GM12891 (cell line): ENCODE measurements around the gene SNX32.

Experiments used
- DNase-seq: peaks from one replicate; pipeline ENCODE4 v3.0.0; 2011; ENCODE audit warnings: low spot score; ENCODE audit not compliant: insufficient read length
- FAIRE-seq: peaks from 2 replicates; lab custom pipeline; 2011; peaks lifted over from hg19 to GRCh38; lab: Jason Lieb, UNC
- PAX5 ChIP-seq: IDR thresholded peaks from 2 replicates; pipeline ENCODE4 v1.6.1; 2011; ENCODE audit warnings: low read length, moderate library complexity, mild to moderate bottlenecking; ENCODE audit not compliant: insufficient read depth, severe bottlenecking
- POLR2A ChIP-seq: IDR thresholded peaks from 2 replicates; pipeline ENCODE4 v1.6.1; 2011; ENCODE audit warnings: low read depth, low read length, control low read depth
- POLR2AphosphoS5 ChIP-seq: IDR thresholded peaks from 2 replicates; pipeline ENCODE4 v1.6.1; 2011; ENCODE audit warnings: low read depth, low read length, control low read depth
- POU2F2 ChIP-seq: IDR thresholded peaks from 2 replicates; pipeline ENCODE4 v1.6.1; 2011; ENCODE audit warnings: low read depth, mild to moderate bottlenecking, control low read depth, low read length, moderate library complexity
- SPI1 ChIP-seq: IDR thresholded peaks from 2 replicates; pipeline ENCODE4 v1.6.1; 2011; ENCODE audit warnings: low read depth, low read length, control low read depth
- TAF1 ChIP-seq: IDR thresholded peaks from 2 replicates; pipeline ENCODE4 v1.6.1; 2011; ENCODE audit warnings: low read depth, low read length, control low read depth

The SNX32 gene

DNA sequence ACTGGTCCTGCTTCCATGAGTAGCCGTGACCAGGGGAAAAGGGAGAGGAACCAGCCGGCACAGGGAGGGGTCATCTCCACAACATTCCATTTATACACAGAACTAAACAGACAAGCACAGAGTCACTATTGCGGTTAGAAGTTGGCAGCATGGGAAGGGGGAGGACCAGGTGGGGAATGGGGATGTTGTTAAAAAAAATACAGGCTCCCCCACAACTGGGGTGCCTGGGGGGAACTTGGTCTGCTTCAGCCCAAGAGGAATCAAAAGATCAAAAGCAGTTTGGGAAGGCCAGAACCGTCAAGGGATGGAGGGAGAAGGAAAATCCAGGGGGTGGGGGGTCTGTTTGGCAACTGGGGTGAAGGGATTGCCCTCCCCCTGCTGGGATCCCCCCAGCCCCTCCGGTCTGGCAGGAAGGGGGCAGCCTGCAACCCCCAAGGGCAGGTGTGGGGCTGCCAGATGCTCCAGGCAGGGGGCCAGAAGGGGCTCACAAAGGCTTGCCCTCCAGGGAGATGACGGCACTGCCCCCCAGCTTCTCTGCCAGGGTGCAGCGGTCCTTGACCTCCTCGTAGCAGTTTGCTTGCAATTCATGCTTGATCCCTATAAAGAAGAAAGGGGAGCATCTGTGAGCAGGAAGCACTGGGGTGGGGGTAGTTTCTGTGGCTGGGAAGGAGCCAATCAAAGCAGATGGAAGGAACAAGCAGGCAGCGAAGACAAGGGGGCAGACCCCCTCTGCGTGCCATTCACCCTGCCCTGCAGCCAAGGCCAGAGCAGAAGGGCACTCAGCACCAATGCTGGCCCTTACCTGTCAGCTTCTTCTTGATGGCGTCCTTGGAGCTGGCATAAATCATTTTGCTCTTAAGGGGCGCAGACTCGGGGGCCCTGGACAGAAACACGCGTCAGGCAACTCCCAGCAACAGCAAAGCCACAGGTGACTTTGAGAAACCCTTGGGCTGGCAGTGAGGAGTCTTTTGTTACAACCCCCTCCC lies 21.4 kb downstream of the SNX32 start:
- DNase-seq (no peak), FAIRE-seq (no peak)
- TF ChIP-seq POLR2AphosphoS5 = no peak
- no peak for TF ChIP-seq SPI1
- no peak for TF ChIP-seq PAX5
- TF ChIP-seq POU2F2 = no peak
- no peak; the same call in 1 of the 2 replicates for TF ChIP-seq POLR2A
- no peak for TF ChIP-seq TAF1

DNA sequence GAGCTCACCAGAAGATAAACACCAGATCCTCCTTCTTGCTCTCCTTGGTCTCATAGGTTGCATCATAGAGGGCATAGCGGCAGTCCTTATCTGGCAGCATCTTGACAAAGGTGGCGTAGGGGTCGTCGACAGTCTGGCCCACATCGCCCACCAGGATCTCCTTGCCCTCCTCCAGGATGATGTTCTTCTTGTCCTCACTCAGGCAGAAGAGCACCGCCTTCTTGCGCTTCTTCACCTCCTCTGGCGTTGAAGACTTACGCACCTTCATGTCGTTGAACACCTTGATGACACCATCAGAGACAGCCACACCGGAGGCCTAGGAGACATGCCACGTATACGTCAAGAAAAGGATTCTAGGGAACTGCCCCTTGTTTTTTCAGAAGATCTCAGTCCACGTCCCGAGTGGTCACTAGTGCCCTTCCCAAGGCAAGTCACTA lies 22.2 kb downstream of the SNX32 start:
- FAIRE-seq = no peak
- TF ChIP-seq POLR2AphosphoS5 = no peak
- no peak for DNase-seq

DNA sequence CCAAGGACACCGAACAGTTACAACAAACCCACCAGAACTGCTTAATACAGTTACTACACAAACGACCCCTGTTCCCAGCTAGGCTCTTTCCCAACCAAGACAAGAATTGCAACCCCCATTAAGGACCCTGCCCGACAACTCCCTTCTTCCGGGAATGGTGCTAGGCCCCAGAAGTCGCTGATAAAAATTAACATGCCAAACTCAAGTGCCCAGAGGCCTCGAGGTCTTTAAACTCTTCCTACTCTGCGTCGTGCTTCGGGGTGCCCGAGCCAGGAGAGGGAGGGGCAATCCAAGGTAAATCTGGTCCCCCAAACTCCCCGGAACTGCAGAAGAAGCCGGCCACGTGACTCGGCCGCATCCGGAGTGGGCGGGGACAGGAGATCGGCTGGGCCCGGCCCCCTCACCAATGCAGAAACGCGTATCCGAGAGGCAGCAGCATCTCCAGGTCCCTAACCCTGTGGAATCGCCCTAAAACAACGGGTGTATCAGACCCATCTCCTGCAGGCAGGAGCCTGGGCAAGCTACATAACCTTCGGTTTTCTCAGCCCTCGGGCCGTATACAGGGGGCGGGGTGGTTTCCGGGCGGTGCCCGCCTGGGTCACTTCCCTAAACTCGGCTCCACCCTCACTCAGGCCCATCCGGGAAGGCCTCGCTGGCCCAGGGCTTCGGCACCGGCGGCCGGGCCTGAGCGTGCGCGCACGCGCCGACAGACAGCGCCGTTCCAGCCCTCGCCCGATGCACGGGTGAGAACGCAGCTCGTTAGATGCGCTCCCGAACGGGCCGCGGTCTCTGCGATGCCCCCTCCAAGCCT lies 23.1 kb downstream of the SNX32 start:
- DNase-seq (no peak), FAIRE-seq (peak; percentile 76)
- TF ChIP-seq PAX5 (no peak), POLR2A (peak; percentile 68; the same call in 1 of the 2 replicates), SPI1 (peak; percentile 90), POU2F2 (peak; percentile 59; the same call in 1 of the 2 replicates), POLR2AphosphoS5 (peak; percentile 90), TAF1 (peak; percentile 45; the same call in 1 of the 2 replicates)

DNA sequence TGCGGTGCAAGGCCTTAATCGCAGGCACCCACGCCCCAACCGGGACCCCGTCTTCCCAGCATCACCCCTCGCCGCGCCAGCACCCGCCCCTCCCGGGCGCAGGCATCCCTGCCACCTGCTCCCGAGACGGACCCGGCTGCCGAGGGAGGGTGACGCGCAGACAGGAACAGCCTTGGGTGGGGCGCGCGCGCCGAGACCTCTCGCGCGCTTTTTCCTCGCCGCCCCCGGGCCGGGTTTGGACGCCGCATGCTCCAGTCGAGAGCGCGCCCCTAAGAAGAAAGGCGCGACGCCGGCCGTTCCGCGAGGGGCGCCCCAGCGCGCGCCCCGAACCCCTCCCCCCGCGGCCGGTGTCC lies 23.7 kb downstream of the SNX32 start:
- FAIRE-seq (no peak), DNase-seq (no peak)
- TF ChIP-seq TAF1 = no peak
- no peak for TF ChIP-seq POLR2A
- TF ChIP-seq SPI1 = no peak
- no peak for TF ChIP-seq PAX5
- TF ChIP-seq POLR2AphosphoS5 = no peak
- TF ChIP-seq POU2F2 = no peak

DNA sequence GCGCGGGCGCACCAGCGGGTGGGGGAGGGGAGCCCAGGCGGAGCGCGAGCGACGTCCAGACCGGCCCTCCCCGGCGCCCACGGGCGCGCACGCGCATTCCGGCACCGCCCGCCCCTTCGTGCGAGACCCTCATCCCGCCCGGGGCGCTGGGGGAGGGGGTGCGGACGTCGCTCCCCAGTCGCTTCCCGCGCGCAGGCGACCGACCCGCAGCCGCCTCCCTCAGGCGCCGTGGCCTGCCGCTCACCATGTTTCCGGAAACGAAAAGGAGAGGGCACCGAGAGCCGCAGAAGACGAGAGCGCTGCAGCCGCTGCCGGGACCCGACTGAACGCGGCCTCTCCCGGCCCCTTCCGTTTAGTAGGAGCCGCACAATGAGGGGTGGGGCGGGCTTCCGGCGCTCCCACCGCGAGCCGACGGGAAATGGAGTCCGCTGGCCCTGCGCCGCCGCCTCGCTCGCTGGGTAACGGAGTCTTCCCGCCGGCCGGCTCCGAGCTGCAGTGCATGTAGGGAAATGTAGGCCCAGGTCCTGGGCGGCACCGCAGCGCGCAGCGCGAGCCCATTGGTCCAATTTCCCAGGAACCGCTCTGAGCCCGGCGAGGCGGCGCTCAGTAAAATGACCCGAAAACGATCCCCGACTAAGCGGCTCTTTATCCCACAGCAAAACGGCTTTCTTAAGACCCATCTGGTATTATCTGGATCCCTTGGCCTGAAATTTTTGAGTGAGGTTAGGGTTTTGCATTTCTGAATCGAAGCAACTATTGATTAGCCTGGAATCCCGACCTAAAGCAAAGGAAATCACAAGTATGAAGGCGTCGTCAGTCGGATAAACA lies 24.3 kb downstream of the SNX32 start, which contains the start of gene CFL1:
CFL1 (minus strand) TSS at position 328 of the 828 bp plus-strand sequence; CDS start at position 247, 81 bp downstream.
- TF ChIP-seq POLR2A = peak; percentile 98
- TF ChIP-seq TAF1 = peak; percentile 94
- TF ChIP-seq POU2F2 = peak; percentile 89; the same call in 1 of the 2 replicates
- peak; percentile 0 for TF ChIP-seq PAX5
- TF ChIP-seq SPI1 = 0 out of 2 replicates have a peak, but pooled peaks have one; percentile 1
- peak; percentile 99 for TF ChIP-seq POLR2AphosphoS5
- peak; percentile 94 for FAIRE-seq
- peak; percentile 82 for DNase-seq

DNA sequence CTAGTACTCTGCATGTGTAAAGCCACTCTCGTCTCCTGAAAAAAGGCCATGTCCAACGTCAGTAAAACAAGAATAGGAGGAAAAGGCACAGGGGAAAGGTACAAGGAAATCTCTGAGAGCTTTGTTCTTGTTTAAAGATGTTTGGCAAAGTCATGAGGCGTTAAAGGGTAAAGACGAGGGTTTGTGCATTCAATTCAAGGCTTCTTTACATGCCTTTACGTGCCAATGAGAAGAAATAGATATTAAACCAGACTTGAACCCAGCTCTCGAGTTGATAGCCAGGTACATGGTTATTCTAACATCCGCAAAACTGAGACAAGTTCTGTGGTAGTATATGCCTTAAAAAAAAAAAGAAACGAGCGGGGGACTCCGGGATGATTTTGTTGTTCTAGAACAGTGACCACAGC lies 24.9 kb downstream of the SNX32 start:
- FAIRE-seq (no peak), DNase-seq (no peak)
- TF ChIP-seq POU2F2 (no peak), PAX5 (no peak), SPI1 (no peak), TAF1 (no peak), POLR2A (no peak), POLR2AphosphoS5 (no peak; the same call in 1 of the 2 replicates)

DNA sequence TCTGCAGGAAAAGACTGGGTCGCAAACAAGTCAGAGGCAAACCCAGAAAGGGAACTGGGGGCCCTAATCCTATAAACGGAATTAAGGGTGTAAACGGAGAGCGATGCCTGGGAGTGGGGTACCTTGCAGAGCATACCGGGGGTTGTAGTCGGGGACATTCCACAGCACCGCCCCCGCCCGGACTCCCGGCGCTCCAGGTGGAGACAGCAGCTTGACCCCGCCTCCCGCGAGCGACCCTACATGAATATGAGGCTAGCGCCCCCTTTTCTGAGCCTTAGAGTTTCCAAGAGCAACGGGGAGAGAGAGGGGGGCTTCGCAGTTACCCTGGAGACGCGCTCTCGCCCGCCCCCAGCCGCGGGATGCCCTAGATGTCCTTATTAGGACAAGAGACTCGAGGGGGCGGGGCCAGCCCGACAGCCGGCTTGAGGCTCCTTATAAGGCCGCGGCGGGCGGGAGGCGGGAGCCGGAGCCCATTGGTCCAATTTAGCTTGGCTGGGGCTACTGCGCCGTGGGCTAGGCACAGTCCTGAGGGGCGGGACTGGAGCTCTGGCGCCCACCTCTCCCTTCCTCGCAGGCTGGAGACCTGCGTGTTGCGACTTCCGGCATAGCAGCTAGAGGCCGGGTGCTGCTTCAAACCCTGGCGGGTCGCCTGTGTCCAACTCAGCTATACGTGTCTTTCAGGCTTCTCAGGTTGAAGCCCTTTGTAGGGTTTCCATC lies 25.5 kb downstream of the SNX32 start:
- TF ChIP-seq TAF1 = peak; percentile 97
- TF ChIP-seq SPI1 = peak; percentile 41; the same call in 1 of the 2 replicates
- peak; percentile 98 for TF ChIP-seq POLR2AphosphoS5
- TF ChIP-seq POU2F2 = peak; percentile 74; the same call in 1 of the 2 replicates
- no peak for TF ChIP-seq PAX5
- peak; percentile 98 for TF ChIP-seq POLR2A
- FAIRE-seq = peak; percentile 92
- peak; percentile 92 for DNase-seq

DNA sequence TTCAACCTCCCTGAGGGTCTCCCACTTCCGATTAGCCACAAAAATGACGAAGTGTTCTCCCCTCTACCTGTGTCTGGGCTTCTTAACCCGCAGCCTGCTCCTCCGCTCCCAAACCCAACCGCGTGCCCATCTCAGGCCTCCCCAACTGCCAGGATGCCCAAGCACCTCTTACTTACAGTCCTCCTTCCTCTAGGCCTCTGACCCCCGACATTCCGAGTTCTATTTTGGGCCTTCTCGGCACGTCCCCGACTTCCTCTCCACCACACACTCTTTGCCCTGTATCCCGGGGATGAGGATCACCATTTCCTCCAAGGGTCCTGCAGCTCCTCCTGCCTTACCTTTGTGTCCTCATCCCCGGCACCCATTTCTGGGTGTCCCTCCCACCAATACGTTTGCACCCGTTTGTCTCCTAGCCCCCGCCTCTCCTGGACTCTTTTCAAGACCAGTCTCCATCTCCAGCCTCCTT lies 26.1 kb downstream of the SNX32 start:
- peak; percentile 39 for TF ChIP-seq POLR2AphosphoS5
- no peak; the same call in 1 of the 2 replicates for TF ChIP-seq POU2F2
- DNase-seq (no peak), FAIRE-seq (no peak)
